ENCODE measurements around the gene GRIK3. TPM values are rescaled to one million over a fixed set of nuclear protein-coding genes. Genes with fewer than 3 reads are reported as not detected.

GRIK3 gene
- total RNA-seq, 1 experiment from 2014 or later = 5.5 TPM

DNA sequence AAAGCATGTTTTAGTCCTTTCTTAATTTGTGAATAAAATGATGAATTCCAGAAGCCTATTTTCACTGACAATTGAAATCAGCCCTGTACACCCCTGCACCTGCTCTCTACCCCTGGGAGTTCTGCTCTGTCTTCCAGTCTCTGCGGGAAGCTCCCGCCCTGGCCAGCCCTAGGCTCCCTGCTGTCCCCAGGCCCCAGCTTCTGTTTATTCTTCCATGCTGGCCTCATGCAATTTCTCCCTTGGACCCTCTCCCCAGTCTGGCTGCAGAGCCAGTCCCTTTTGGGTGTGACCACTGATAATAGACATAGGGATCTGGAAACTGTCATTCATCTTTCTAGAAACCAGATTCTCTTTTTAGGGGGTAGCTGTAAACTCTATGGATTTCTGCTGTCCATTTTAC is 258.6 kb downstream of the GRIK3 start:
- peak; percentile 50 for TF ChIP-seq ZNF423 (CRISPR knock-in tag; IDR thresholded peaks at IDR 0.05)
- no peak for TF ChIP-seq NFYB (CRISPR knock-in tag; conservative IDR thresholded peaks at IDR 0.05; ENCODE audit: low read depth)
- DNase-seq (ENCODE audit: low spot score) (no peak), ATAC-seq (no peak)
- no peak overlapping the region for H3K4me3 Mint-ChIP-seq
- no peak overlapping the region for H3K27ac Mint-ChIP-seq
- no peaks in the 10 kb centered on the region for H3K9me3 Mint-ChIP-seq
- ChIA-PET CTCF (no interaction called here), POLR2A (no interaction called here)
- no peaks in the 10 kb centered on the region for H3K36me3 Mint-ChIP-seq
- H3K4me1 Mint-ChIP-seq = peaks cover 47% of the 10 kb centered on the region
- H3K27me3 Mint-ChIP-seq (ENCODE audit: low read depth) = peaks cover 19% of the 10 kb centered on the region; the same call in 1 of the 2 replicates

DNA sequence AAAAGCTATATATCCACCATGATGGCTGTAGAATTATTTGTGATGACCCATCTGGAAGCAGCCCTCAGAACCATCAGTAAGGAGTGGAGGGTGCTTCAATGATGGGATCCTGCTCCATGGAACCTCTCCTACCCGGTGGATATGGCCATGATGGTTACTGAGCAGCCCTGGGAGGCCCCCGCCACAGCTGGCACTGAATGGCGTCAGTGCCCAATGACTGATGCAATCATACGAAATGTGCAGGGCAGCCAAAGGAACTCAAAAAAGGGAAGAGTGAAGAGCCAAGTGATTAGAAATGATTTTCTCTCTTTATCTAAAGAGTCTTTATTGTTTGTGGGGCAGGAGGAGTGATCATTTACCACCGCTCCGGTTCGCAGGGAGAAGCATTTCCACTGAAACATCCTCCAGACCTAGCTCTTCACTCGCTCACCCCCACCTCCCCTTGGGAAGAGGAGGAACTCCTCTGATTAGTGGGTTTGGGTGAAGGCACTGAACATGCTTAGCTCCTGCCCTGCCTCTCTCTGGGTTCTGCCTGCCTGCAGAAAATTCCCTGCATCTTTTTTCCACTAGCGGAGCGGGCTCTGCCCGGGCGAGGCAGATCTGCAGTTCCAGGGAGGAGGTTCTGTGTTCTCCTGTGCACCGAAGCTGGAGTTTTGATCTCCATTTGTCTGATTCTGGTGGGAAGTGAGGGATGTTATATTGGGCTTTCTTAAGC is 260.3 kb downstream of the GRIK3 start:
- no peak for DNase-seq (ENCODE audit: low spot score)
- H3K27me3 Mint-ChIP-seq (ENCODE audit: low read depth) = peaks cover 22% of the 10 kb centered on the region
- H3K4me3 Mint-ChIP-seq = no peak overlapping the region
- peaks cover 61% of the 10 kb centered on the region for H3K4me1 Mint-ChIP-seq
- ChIA-PET POLR2A (no interaction called here), CTCF (interaction anchor here (0.7 to 1.7 kb wide), 3 partner anchors 9 to 165 kb away, joined by 3 to 4 read pairs (median 3); no protein-coding TSS in a partner anchor)
- TF ChIP-seq TCF7 (CRISPR knock-in tag; IDR thresholded peaks at IDR 0.05; ENCODE audit: low read depth) (no peak), GABPB1 (CRISPR knock-in tag; IDR thresholded peaks at IDR 0.05) (no peak), STAT6 (CRISPR knock-in tag; conservative IDR thresholded peaks at IDR 0.05; ENCODE audit: low read depth) (no peak), PRDM15 (CRISPR knock-in tag; IDR thresholded peaks at IDR 0.05) (no peak), ZNF138 (CRISPR knock-in tag; conservative IDR thresholded peaks at IDR 0.05) (no peak), ZBTB21 (CRISPR knock-in tag; IDR thresholded peaks at IDR 0.05; ENCODE audit: borderline replicate concordance) (no peak), ZNF423 (CRISPR knock-in tag; IDR thresholded peaks at IDR 0.05) (no peak), ZMAT4 (CRISPR knock-in tag; IDR thresholded peaks at IDR 0.05) (no peak), NR3C1 (CRISPR knock-in tag; conservative IDR thresholded peaks at IDR 0.05; ENCODE audit: low read depth) (no peak), ZNF416 (CRISPR knock-in tag; IDR thresholded peaks at IDR 0.05) (no peak)
- H3K9me3 Mint-ChIP-seq = no peaks in the 10 kb centered on the region
- no peak for ATAC-seq
- no peaks in the 10 kb centered on the region for H3K36me3 Mint-ChIP-seq
- H3K27ac Mint-ChIP-seq = no peak overlapping the region

- ChIA-PET POLR2A (no interaction called here), CTCF (interaction anchor here (1.3 kb wide), 1 partner anchor 92 kb away, joined by 3 read pairs; no protein-coding TSS in a partner anchor)
- H3K27ac Mint-ChIP-seq = no peak overlapping the region
- no peak overlapping the region for H3K4me3 Mint-ChIP-seq
- no peaks in the 10 kb centered on the region for H3K36me3 Mint-ChIP-seq
- H3K4me1 Mint-ChIP-seq = peaks cover 62% of the 10 kb centered on the region
- H3K9me3 Mint-ChIP-seq = no peaks in the 10 kb centered on the region
- ATAC-seq (no peak), DNase-seq (ENCODE audit: low spot score) (no peak)
- peaks cover 28% of the 10 kb centered on the region for H3K27me3 Mint-ChIP-seq (ENCODE audit: low read depth)
- TF ChIP-seq FOXJ3 (CRISPR knock-in tag; IDR thresholded peaks at IDR 0.05; ENCODE audit: borderline replicate concordance) (no peak), USF2 (CRISPR knock-in tag; IDR thresholded peaks at IDR 0.05) (peak; percentile 54; the same call in 1 of the 2 replicates)
Observed at GRCh38 chr1:36772647-36773495, 261.4 kb downstream of the GRIK3 start.

Data from WTC11 (cell line).